Astrocyte of the spinal cord (primary cell): ENCODE results near the gene STYK1.

Experiments used
- DNase-seq: peaks from one replicate; pipeline ENCODE4 v3.0.0; 2011; ENCODE audit warnings: low read depth, low spot score
- H3K4me3 ChIP-seq: 2 replicates; pipeline ENCODE4 v1.5.1; 2011; ENCODE audit warnings: low read depth, mild to moderate bottlenecking, low read length, moderate library complexity
- in situ Hi-C: cut with HindIII; loops from 2 replicates; pipeline ENCODE4 v1.10.0; 2017; ENCODE audit warnings: low sequenced_read_pairs
- TF ChIP-seq, protein P1 (sequence below): IDR thresholded peaks from 2 replicates; pipeline ENCODE4 v1.5.1; 2012; ENCODE audit warnings: low read depth, mild to moderate bottlenecking, low read length, inconsistent platforms

Gene STYK1

DNA sequence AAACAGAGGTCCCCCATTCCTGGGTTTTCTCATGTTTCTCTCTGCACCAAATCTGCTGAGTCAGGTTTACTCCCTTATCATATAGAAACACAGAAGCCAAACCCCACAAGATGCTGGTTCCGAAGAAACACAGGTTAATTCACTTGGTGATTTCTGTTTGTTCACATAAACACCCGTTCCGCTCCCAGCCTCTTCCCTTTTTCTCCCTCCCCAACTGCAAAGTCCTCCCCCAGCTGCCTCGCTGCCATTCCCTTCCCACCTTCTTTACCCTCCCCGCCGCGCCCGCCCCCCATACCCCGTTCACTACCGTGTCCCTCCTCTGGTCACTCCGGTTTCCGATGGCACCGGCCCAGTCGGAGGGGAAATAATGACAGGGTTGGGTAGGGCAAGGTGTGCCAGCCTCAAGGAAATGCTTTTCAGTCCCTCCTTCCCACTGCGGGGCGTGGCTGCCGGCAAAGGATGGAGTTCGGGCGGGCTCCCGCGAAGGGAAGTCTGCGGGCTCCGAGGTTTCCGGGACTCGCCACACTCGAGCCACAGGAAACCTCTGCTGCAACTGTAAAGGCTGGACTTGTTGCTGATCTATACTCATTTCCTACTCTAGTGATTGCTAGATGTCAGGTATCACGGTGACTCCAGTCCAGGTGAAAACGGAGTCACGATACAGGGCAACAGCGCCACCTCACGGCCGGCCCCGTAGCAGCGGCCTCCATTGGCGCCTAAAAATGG, at the start of gene STYK1:
STYK1 (minus strand) TSS at position 394 of the 726 bp plus-strand sequence. CDS start 39,434 bp downstream, outside the sequence.
- peak; percentile 29 for DNase-seq
- TF ChIP-seq, protein P1, sequence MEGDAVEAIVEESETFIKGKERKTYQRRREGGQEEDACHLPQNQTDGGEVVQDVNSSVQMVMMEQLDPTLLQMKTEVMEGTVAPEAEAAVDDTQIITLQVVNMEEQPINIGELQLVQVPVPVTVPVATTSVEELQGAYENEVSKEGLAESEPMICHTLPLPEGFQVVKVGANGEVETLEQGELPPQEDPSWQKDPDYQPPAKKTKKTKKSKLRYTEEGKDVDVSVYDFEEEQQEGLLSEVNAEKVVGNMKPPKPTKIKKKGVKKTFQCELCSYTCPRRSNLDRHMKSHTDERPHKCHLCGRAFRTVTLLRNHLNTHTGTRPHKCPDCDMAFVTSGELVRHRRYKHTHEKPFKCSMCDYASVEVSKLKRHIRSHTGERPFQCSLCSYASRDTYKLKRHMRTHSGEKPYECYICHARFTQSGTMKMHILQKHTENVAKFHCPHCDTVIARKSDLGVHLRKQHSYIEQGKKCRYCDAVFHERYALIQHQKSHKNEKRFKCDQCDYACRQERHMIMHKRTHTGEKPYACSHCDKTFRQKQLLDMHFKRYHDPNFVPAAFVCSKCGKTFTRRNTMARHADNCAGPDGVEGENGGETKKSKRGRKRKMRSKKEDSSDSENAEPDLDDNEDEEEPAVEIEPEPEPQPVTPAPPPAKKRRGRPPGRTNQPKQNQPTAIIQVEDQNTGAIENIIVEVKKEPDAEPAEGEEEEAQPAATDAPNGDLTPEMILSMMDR: peak; percentile 96
- peak within 1 kb of the TSS; percentile 62 for H3K4me3 ChIP-seq
- in situ Hi-C loops: no loop called here

DNA sequence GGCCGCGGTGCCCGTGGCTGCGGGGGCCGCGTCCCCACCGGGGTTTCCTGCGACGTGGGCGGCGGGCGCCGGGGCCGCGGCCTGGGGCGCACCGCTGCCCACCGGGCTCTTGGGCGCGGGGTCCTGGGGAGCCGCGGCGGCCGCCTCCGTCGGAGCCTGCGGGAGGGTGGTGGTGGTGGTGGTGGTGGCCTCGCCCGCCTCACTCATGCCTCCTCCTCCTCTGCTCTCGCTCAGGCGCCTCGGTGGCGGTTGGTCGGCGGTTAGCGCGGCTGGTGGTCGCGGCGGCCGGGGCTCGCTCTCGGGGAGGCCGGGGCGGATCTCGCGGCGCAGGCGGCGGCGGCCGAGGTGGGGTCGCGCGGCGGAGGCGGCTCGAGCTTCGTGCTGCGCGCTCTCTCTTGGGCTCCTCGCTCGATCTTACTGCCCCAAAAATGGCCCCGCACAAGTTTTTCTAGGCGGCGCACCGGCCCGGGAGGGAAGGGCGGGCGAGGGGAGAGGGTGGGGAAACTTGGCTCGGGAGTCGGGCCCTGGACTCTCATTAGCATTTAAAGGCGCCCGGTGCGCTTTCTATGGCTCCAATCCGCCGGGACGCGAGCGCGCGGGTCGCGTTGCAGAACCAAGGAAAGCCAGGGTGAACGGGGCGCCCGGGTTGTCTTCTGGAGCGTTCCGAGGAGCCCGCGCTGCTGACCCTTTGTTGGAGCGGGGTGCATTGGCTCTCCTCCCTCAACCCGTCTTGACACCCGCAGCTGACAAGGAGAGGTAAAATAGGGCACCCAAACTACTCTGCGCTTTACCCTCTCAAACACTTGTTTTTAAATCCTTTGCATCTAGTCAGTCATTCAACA, 49.3 kb upstream of the STYK1 start, which contains the start of gene YBX3:
YBX3 (minus strand) TSS at position 419 of the 842 bp plus-strand sequence; CDS start at position 207, 212 bp downstream.
- TF ChIP-seq, protein P1: no peak
- peak; percentile 87 for DNase-seq
- peak within 1 kb of the TSS; percentile 98 for H3K4me3 ChIP-seq
- in situ Hi-C loops: no loop called here

GRCh38 chr12:10722502-10722904, 48.7 kb upstream of the STYK1 start:
- DNase-seq: peak; percentile 67
- in situ Hi-C loops: no loop called here
- H3K4me3 ChIP-seq: peak overlapping the region; percentile 98
- TF ChIP-seq, protein P1: no peak

DNA sequence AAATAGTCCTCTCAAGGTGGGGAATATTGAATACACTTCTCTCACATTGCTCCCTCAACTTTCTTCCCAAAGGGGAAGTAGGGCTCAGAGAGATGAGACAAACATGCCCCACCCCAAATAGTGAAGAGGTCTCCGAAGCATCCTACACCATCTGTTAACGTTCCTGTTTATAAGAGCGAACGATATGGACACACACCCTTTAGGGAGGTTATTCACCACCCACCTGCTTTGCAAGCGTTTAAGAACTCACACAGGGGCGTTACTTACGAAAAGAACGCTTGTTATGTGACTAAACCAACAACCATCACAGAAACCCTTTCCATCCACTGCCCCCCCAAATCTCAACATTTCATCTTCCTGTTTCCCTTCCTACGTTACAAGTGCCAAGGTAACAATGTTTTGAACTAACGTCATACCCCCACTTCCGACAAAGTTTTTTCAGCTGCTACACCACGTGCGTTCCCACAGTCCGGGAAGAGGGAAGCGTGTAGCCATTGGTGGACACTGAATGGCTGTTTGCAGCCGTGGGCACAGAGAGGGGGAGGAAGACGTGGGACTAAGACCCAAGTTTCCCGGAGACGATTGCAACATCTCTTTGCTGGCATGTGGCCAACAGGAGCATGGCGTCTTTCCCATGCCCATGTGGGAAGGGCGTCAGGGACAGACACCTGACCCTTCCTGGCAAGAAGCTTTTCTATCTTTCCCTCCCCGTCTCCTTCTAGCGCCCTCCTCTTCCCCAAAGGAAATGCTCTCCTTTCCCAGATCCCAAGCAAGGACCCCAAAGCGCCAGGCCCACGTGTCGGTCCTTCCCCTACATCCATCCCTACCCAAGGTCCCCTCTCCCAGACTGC, 48.0 kb upstream of the STYK1 start:
- H3K4me3 ChIP-seq: peak overlapping the region; percentile 98
- DNase-seq: peak; percentile 97
- in situ Hi-C loops: no loop called here
- TF ChIP-seq, protein P1: no peak

- no peak for DNase-seq
- TF ChIP-seq, protein P1: no peak
- H3K4me3 ChIP-seq: peak overlapping the region; percentile 98
- in situ Hi-C loops: no loop called here
Observed at GRCh38 chr12:10720974-10721650, 47.3 kb upstream of the STYK1 start.
